HG02970 (cell line): ENCODE measurements around the gene ADGRE1.
"Not testable (repeated sequence)": the region's sequence is repeated elsewhere in the genome, so short reads cannot be mapped to it uniquely, and the experiment has no call there.

Experiments used
- ATAC-seq: cut with Tn5 transposase; IDR thresholded peaks from one replicate; pipeline ENCODE4 v1.9.1; 2021; ENCODE audit warnings: mild to moderate bottlenecking, moderate library complexity, moderate number of reproducible peaks; ENCODE audit not compliant: unreplicated experiment, low FRiP score

Gene ADGRE1

GRCh38 chr19:6887316-6887715 is at the start of gene ADGRE1:
TSS of gene ADGRE1 (plus strand) at chr19:6887579. CDS start at chr19:6887609, 30 bp downstream.
- ATAC-seq: no peak

GRCh38 chr19:6838062-6838655 is 49.2 kb upstream of the ADGRE1 start:
- no peak for ATAC-seq

- ATAC-seq: no peak
Observed at GRCh38 chr19:6842871-6843607, 44.3 kb upstream of the ADGRE1 start.

GRCh38 chr19:6847828-6848200 is 39.6 kb upstream of the ADGRE1 start:
- no peak for ATAC-seq

GRCh38 chr19:6848986-6849385 is 38.4 kb upstream of the ADGRE1 start:
- no peak for ATAC-seq

GRCh38 chr19:6849876-6850275 is 37.5 kb upstream of the ADGRE1 start:
- ATAC-seq: no peak

- no peak for ATAC-seq
Observed at GRCh38 chr19:6851359-6851758, 36.0 kb upstream of the ADGRE1 start.

- ATAC-seq: no peak
Observed at GRCh38 chr19:6852001-6852400, 35.4 kb upstream of the ADGRE1 start.

- no peak for ATAC-seq
Observed at GRCh38 chr19:6853868-6854267, 33.5 kb upstream of the ADGRE1 start.

- no peak for ATAC-seq
Observed at GRCh38 chr19:6854758-6855157, 32.6 kb upstream of the ADGRE1 start.

- no peak for ATAC-seq
Observed at GRCh38 chr19:6856749-6857372, 30.5 kb upstream of the ADGRE1 start.

- ATAC-seq: no peak
Observed at GRCh38 chr19:6861683-6862286, 25.6 kb upstream of the ADGRE1 start.

GRCh38 chr19:6862673-6863078 is 24.7 kb upstream of the ADGRE1 start:
- ATAC-seq: no peak

- no peak for ATAC-seq
Observed at GRCh38 chr19:6864325-6864940, 22.9 kb upstream of the ADGRE1 start.

- ATAC-seq: no peak
Observed at GRCh38 chr19:6865849-6866248, 21.5 kb upstream of the ADGRE1 start.

GRCh38 chr19:6866741-6867151 is 20.6 kb upstream of the ADGRE1 start:
- no peak for ATAC-seq

- ATAC-seq: no peak
Observed at GRCh38 chr19:6868351-6868750, 19.0 kb upstream of the ADGRE1 start.

- not testable (repeated sequence) for ATAC-seq
Observed at GRCh38 chr19:6869151-6869882, 18.1 kb upstream of the ADGRE1 start.

- no peak for ATAC-seq
Observed at GRCh38 chr19:6873708-6874431, 13.5 kb upstream of the ADGRE1 start.

GRCh38 chr19:6875218-6875617 is 12.2 kb upstream of the ADGRE1 start:
- no peak for ATAC-seq
